Right atrium auricular region (tissue), 2 donors: ENCODE data around the gene MESP2. TPM values are rescaled to one million over a fixed set of nuclear protein-coding genes. Genes with fewer than 3 reads are reported as not detected.
"Not testable (repeated sequence)": the region's sequence is repeated elsewhere in the genome, so short reads cannot be mapped to it uniquely, and the experiment has no call there.

ENCODE experiments used
- DNase-seq: peaks from one replicate; pipeline ENCODE4 v3.0.0-alpha.2; 2019; ENCODE audit warnings: low spot score
- H3K27ac ChIP-seq, 2 donors: fragments of 200-600 bp; sonication (generic); 1 replicate in 1 of 2; 2 replicates in 1 of 2; pipeline ENCODE4 v1.5.1; 2016 to 2019
- H3K27me3 ChIP-seq, 2 donors: fragments of 200-600 bp; sonication (generic); one replicate each; pipeline versions ENCODE4 v1.5.1 to v1.6.0; 2017 to 2019
- H3K36me3 ChIP-seq: fragments of 200-600 bp; sonication (generic); one replicate; pipeline ENCODE4 v1.5.1; 2016
- H3K4me1 ChIP-seq, 2 donors: fragments of 200-600 bp; sonication (generic); one replicate each; pipeline versions ENCODE4 v1.5.1 to v1.6.0; 2017 to 2019
- H3K4me3 ChIP-seq, 2 donors: fragments of 200-600 bp; sonication (generic); 1 replicate in 1 of 2; 2 replicates in 1 of 2; pipeline ENCODE4 v1.5.1; 2017 to 2019; ENCODE audit warnings: mild to moderate bottlenecking in 1 of 2, moderate library complexity in 1 of 2
- H3K9me3 ChIP-seq, 2 donors: fragments of 200-600 bp; sonication (generic); one replicate each; pipeline ENCODE4 v1.5.1; 2019
- total RNA-seq, 2 donors: library from RNA; depleted of rRNA; stranded (reverse); fragments of >200 nt; gene quantifications; one replicate each; pipeline ENCODE4 v1.1.0, GENCODE V29; 2016
- TF ChIP-seq, protein P1 (sequence below), 2 donors: fragments of 200-600 bp; sonication (generic); IDR thresholded peaks; one replicate each; pipeline ENCODE4 v1.5.1; 2019; ENCODE audit warnings: antibody characterized with exemption in 2 of 2

Gene MESP2
- total RNA-seq, 2 donors from 2014 or later: not detected

- Histone ChIP-seq H3K4me1 (no peaks in the 10 kb centered on the region), H3K36me3 (no peaks in the 10 kb centered on the region), H3K27me3 (no peaks in the 10 kb centered on the region), H3K4me3 (no peak overlapping the region), H3K9me3 (peaks cover 0 to 10% of the 10 kb centered on the region in 2 donors), H3K27ac (no peak overlapping the region)
- no peak for DNase-seq
- TF ChIP-seq, protein P1, sequence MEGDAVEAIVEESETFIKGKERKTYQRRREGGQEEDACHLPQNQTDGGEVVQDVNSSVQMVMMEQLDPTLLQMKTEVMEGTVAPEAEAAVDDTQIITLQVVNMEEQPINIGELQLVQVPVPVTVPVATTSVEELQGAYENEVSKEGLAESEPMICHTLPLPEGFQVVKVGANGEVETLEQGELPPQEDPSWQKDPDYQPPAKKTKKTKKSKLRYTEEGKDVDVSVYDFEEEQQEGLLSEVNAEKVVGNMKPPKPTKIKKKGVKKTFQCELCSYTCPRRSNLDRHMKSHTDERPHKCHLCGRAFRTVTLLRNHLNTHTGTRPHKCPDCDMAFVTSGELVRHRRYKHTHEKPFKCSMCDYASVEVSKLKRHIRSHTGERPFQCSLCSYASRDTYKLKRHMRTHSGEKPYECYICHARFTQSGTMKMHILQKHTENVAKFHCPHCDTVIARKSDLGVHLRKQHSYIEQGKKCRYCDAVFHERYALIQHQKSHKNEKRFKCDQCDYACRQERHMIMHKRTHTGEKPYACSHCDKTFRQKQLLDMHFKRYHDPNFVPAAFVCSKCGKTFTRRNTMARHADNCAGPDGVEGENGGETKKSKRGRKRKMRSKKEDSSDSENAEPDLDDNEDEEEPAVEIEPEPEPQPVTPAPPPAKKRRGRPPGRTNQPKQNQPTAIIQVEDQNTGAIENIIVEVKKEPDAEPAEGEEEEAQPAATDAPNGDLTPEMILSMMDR (IDR thresholded peaks at IDR 0.05): no peak
Measured at GRCh38 chr15:89787944-89788343, 11.8 kb downstream of the MESP2 start.

DNA sequence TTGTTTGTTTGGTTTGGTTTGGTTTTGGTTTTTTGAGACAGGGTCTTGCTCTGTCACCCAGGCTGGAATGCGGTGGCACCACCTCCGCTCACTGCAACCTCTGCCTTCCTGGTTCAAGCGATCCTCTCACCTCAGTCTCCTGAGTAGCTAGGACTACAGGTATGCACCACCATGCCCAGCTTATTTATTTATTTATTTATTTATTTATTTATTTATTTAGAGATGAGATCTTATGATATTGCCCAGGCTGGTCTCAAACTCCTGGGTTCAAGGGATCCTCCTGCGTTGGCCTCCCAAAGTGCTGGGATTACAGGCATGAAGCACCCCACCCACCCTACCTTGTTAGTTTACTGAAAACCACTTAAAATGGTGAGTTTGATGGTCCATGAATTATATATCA lies 12.5 kb downstream of the MESP2 start:
- H3K4me3 ChIP-seq, H3K36me3 ChIP-seq: not testable (repeated sequence)

GRCh38 chr15:89790206-89790605 lies 14.1 kb downstream of the MESP2 start:
- Histone ChIP-seq H3K27ac (no peak overlapping the region), H3K4me3 (no peak overlapping the region), H3K4me1 (no peaks in the 10 kb centered on the region), H3K27me3 (no peaks in the 10 kb centered on the region), H3K36me3 (no peaks in the 10 kb centered on the region), H3K9me3 (peaks cover 0 to 10% of the 10 kb centered on the region in 2 donors)
- TF ChIP-seq, protein P1 (IDR thresholded peaks at IDR 0.05): no peak
- no peak for DNase-seq

More for the DNA sequence above, 12.5 kb downstream of the MESP2 start:
- not testable (repeated sequence) for H3K4me1 ChIP-seq, DNase-seq, H3K27ac ChIP-seq, H3K27me3 ChIP-seq
- H3K9me3 ChIP-seq: peaks cover 0 to 10% of the 10 kb centered on the region in 2 donors

- no peak overlapping the region for H3K4me3 ChIP-seq
- TF ChIP-seq, protein P1 (IDR thresholded peaks at IDR 0.05): no peak
- no peaks in the 10 kb centered on the region for H3K4me1 ChIP-seq
- H3K27ac ChIP-seq: no peak overlapping the region
- peaks cover 0 to 10% of the 10 kb centered on the region in 2 donors for H3K9me3 ChIP-seq
- H3K36me3 ChIP-seq: no peaks in the 10 kb centered on the region
- no peaks in the 10 kb centered on the region for H3K27me3 ChIP-seq
- DNase-seq: no peak
Measured at GRCh38 chr15:89790661-89791060, 14.5 kb downstream of the MESP2 start.

DNA sequence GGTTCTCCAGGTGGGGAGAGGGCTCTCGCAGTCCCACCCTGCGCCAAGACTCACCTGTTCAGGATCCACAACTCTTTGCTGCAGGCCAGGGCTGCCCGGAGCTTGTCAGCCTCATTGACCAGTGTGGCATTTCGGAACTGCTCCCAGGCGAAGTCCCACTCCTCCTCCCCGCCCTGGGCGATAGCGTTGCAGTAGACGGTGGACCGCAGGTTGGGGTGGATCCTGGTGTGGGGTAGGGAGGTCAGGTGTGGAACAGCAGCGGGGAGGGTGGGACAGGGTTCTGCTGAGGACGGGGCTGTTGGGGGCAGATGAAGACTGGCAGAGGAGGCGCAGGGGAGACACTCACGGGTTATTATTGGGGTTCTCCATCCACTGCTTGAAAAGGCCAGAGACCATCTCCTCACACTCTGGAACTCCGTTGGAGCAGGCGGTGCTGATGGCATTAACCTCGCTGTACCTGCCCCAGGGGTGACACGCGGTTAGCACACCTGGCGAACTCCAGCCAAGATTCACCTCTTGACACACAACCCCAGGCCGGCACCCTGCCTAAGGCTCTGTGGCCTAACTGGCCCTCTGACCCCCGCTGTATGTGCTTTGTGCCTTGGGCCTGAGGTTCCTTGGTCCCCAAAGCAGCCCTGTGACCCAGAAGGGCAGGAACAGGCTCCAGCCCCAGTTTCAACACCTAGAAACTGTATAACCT lies 16.1 kb downstream of the MESP2 start:
- Histone ChIP-seq H3K4me1 (no peaks in the 10 kb centered on the region), H3K9me3 (peaks cover 0 to 10% of the 10 kb centered on the region in 2 donors), H3K36me3 (no peaks in the 10 kb centered on the region), H3K4me3 (no peak overlapping the region), H3K27ac (no peak overlapping the region), H3K27me3 (no peaks in the 10 kb centered on the region)
- TF ChIP-seq, protein P1 (IDR thresholded peaks at IDR 0.05): no peak
- DNase-seq: no peak

GRCh38 chr15:89794627-89795241 lies 18.6 kb downstream of the MESP2 start:
- H3K9me3 ChIP-seq: no peaks in the 10 kb centered on the region
- H3K27ac ChIP-seq: peak overlapping the region in 1 of 2 donors; percentile 16
- no peak overlapping the region for H3K4me3 ChIP-seq
- no peaks in the 10 kb centered on the region for H3K27me3 ChIP-seq
- TF ChIP-seq, protein P1 (IDR thresholded peaks at IDR 0.05): no peak
- no peaks in the 10 kb centered on the region for H3K4me1 ChIP-seq
- no peaks in the 10 kb centered on the region for H3K36me3 ChIP-seq
- DNase-seq: no peak
